Measurements from ENCODE around the gene PRKCH. TPM values are rescaled to one million over a fixed set of nuclear protein-coding genes. Genes with fewer than 3 reads are reported as not detected.

PRKCH gene
- total and polyA plus RNA-seq, 10 of the 15 experiments (the other 5 are each of a cell fraction or from before 2014, with no cell fraction given): 10.7 to 140 (median 33.2) TPM

- H3K9ac ChIP-seq (ENCODE audit: control insufficient read depth, insufficient read depth, low read length): no peak overlapping the region
- no peak overlapping the region for H3K4me2 ChIP-seq (ENCODE audit: control insufficient read depth, insufficient read depth)
- ATAC-seq (peak; percentile 15; the same call in 1 of the 3 replicates), DNase-seq (ENCODE audit: low read depth, low spot score) (no peak), FAIRE-seq (no peak)
- H3K36me3 ChIP-seq (ENCODE audit: control insufficient read depth in 2 of 2, insufficient read depth in 2 of 2, low read length in 1 of 2): no peaks in the 10 kb centered on the region; a peak in 1 of 4 replicates
- ChIA-PET POLR2A (interaction anchor here (0.7 kb wide), 1 partner anchor 13 kb away, joined by 4 read pairs; no protein-coding TSS in a partner anchor), RAD21 (ENCODE audit: unreplicated experiment) (interaction anchor here (1.0 kb wide), 1 partner anchor 22 kb away, joined by 3 read pairs; no protein-coding TSS in a partner anchor), CTCF (no interaction called here), SMC1A (ENCODE audit: uncharacterized antibody, unreplicated experiment) (interaction anchor here (1.6 kb wide), 1 partner anchor 30 kb away, joined by 3 read pairs; no protein-coding TSS in a partner anchor)
- H3K27ac ChIP-seq (ENCODE audit: control insufficient read depth, insufficient read depth): no peak overlapping the region
- peaks cover 83% of the 10 kb centered on the region for H3K79me2 ChIP-seq (ENCODE audit: control insufficient read depth, insufficient read depth, low read length)
- H3K4me1 ChIP-seq (ENCODE audit: control insufficient read depth, insufficient read depth, low read length): peaks cover 34% of the 10 kb centered on the region
- WGBS (ENCODE audit: insufficient coverage, insufficient replicate concordance, low lambda C conversion rate, missing lambda C conversion rate): 36% methylated on average over 2 of the region's 2 CpGs
- intact Hi-C loops (cut with micrococcal nuclease; ENCODE audit: unreplicated experiment) (no loop called here), in situ Hi-C loops (cut with MboI) (no loop called here)
- H3K27me3 ChIP-seq (replicated peaks in 1 of 2; ENCODE audit: control insufficient read depth in 2 of 2, insufficient read depth in 2 of 2, low read length in 1 of 2): no peaks in the 10 kb centered on the region
- BruUV-seq (replicated peaks): no TSS peak
- no peaks in the 10 kb centered on the region; the same call in 1 of the 3 replicates for H3K9me3 ChIP-seq (replicated peaks; ENCODE audit: control insufficient read depth, insufficient read depth, low read length)
- H3K4me3 ChIP-seq: no peak overlapping the region
- no peaks in the 10 kb centered on the region for H4K20me1 ChIP-seq (ENCODE audit: control insufficient read depth, insufficient read depth)
- H2AFZ ChIP-seq (ENCODE audit: control insufficient read depth, low read depth, low read length): no peak overlapping the region
- TF ChIP-seq IRF3 (IDR thresholded peaks at IDR 0.05): no peak
- TF ChIP-seq HSF1 (IDR thresholded peaks at IDR 0.05; ENCODE audit: low read depth, low read length): no peak
- TF ChIP-seq TCF7 (IDR thresholded peaks at IDR 0.05; ENCODE audit: borderline replicate concordance): no peak
- no peak for TF ChIP-seq JUND (IDR thresholded peaks at IDR 0.05; ENCODE audit: low read depth, low read length)
- no peak for TF ChIP-seq SMAD1 (IDR thresholded peaks at IDR 0.05; ENCODE audit: low read depth, partially characterized antibody)
- TF ChIP-seq ZNF274 (IDR thresholded peaks at IDR 0.05; ENCODE audit: insufficient read depth, insufficient read length): no peak
- no peak for TF ChIP-seq SP1 (IDR thresholded peaks at IDR 0.05; ENCODE audit: low read depth, low read length)
- TF ChIP-seq, protein P1, sequence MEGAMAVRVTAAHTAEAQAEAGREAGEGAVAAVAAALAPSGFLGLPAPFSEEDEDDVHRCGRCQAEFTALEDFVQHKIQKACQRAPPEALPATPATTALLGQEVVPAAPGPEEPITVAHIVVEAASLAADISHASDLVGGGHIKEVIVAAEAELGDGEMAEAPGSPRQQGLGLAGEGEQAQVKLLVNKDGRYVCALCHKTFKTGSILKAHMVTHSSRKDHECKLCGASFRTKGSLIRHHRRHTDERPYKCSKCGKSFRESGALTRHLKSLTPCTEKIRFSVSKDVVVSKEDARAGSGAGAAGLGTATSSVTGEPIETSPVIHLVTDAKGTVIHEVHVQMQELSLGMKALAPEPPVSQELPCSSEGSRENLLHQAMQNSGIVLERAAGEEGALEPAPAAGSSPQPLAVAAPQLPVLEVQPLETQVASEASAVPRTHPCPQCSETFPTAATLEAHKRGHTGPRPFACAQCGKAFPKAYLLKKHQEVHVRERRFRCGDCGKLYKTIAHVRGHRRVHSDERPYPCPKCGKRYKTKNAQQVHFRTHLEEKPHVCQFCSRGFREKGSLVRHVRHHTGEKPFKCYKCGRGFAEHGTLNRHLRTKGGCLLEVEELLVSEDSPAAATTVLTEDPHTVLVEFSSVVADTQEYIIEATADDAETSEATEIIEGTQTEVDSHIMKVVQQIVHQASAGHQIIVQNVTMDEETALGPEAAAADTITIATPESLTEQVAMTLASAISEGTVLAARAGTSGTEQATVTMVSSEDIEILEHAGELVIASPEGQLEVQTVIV (IDR thresholded peaks at IDR 0.05; ENCODE audit: borderline replicate concordance, partially characterized antibody): no peak
- TF ChIP-seq IKZF1 (conservative IDR thresholded peaks at IDR 0.05): no peak
- no peak for TF ChIP-seq SREBF1 (IDR thresholded peaks at IDR 0.05; ENCODE audit: low read length)
- TF ChIP-seq, protein P2, sequence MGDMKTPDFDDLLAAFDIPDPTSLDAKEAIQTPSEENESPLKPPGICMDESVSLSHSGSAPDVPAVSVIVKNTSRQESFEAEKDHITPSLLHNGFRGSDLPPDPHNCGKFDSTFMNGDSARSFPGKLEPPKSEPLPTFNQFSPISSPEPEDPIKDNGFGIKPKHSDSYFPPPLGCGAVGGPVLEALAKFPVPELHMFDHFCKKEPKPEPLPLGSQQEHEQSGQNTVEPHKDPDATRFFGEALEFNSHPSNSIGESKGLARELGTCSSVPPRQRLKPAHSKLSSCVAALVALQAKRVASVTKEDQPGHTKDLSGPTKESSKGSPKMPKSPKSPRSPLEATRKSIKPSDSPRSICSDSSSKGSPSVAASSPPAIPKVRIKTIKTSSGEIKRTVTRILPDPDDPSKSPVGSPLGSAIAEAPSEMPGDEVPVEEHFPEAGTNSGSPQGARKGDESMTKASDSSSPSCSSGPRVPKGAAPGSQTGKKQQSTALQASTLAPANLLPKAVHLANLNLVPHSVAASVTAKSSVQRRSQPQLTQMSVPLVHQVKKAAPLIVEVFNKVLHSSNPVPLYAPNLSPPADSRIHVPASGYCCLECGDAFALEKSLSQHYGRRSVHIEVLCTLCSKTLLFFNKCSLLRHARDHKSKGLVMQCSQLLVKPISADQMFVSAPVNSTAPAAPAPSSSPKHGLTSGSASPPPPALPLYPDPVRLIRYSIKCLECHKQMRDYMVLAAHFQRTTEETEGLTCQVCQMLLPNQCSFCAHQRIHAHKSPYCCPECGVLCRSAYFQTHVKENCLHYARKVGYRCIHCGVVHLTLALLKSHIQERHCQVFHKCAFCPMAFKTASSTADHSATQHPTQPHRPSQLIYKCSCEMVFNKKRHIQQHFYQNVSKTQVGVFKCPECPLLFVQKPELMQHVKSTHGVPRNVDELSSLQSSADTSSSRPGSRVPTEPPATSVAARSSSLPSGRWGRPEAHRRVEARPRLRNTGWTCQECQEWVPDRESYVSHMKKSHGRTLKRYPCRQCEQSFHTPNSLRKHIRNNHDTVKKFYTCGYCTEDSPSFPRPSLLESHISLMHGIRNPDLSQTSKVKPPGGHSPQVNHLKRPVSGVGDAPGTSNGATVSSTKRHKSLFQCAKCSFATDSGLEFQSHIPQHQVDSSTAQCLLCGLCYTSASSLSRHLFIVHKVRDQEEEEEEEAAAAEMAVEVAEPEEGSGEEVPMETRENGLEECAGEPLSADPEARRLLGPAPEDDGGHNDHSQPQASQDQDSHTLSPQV (IDR thresholded peaks at IDR 0.05): no peak
- no peak for TF ChIP-seq SKIL (IDR thresholded peaks at IDR 0.05; ENCODE audit: low read depth, poor library complexity, severe bottlenecking)
- no peak for TF ChIP-seq ZNF207 (IDR thresholded peaks at IDR 0.05; ENCODE audit: borderline replicate concordance)
Measured at GRCh38 chr14:61364243-61364642, 42.9 kb downstream of the PRKCH start.

All from GM12878 (cell line).